GM12873 (cell line): ENCODE data around the gene SLC35F4.

Experiments
- CTCF ChIP-seq: IDR thresholded peaks from 2 replicates; pipeline ENCODE4 v1.5.1; 2012; ENCODE audit warnings: low read depth, mild to moderate bottlenecking, moderate library complexity, low read length, control low read depth; ENCODE audit not compliant: insufficient read depth; ENCODE audit errors: missing control alignments

Gene SLC35F4

DNA sequence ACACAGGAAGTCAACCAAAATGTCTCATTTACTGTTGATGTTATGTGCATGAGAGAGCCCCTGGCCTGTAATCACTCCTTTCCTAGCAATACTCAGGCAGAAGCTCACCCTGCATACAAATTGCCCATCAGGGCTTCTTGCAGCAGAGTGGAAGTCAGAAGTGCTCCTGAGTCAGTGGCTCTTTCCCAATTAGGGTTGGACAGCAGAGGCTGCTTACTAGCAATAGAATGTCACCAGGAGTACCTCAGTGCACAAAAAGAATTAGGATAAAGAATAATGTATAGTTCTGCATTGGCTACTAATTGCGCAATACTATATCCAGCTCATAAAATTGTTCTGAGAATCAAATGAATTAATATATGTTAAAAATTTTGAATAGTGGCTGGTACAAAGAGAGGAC is 161.1 kb downstream of the SLC35F4 start:
- no peak for TF ChIP-seq CTCF

GRCh38 chr14:57699947-57700346 is 165.9 kb downstream of the SLC35F4 start:
- TF ChIP-seq CTCF: no peak

GRCh38 chr14:57692671-57693070 is 173.2 kb downstream of the SLC35F4 start:
- peak; percentile 55 for TF ChIP-seq CTCF

DNA sequence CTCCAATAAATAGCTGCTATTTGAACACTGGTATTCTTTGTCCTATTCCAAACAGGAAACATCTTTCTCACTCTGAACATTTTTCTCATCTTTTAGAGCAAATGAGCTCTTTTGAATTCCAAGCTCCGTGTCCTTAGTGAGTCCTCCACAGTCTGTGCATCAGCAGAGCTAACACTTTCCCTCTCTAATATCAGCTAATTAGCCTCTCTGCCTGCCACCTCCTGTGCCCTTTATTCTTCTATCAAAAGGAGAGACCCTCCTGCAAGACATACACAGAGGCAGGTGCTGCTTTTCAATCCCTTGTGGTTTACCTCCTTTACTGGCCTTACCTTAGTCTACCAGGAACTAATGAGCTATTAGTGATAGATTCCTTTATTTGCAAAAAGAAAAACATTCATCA is 178.5 kb downstream of the SLC35F4 start:
- TF ChIP-seq CTCF: no peak

- TF ChIP-seq CTCF: no peak
Observed at GRCh38 chr14:57686304-57686703, 179.6 kb downstream of the SLC35F4 start.

GRCh38 chr14:57671021-57671420 is 194.9 kb downstream of the SLC35F4 start:
- TF ChIP-seq CTCF: no peak

DNA sequence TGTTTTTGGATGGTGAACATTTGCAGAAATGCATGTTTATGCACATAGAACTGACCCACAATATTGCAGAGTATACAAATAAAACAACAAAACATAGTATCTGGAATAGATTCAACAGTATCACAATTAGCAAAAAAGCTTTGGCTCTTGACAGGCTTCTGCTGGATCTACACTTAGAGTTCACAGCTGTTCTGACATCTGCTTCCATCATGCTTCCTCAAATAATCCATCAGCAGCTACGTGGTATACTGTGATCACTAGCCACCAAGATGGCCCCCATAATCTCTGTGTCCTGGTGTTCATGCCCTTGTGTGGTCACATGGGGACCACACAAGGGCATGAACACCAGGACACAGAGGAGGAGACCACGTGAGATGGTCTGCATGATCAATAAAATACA is 205.7 kb downstream of the SLC35F4 start:
- TF ChIP-seq CTCF: no peak
